Mucosa of descending colon (tissue), 3 donors: ENCODE measurements around the gene LRRC8B. TPM values are rescaled to one million over a fixed set of nuclear protein-coding genes. Genes with fewer than 3 reads are reported as not detected.
"Not testable (repeated sequence)": the region's sequence is repeated elsewhere in the genome, so short reads cannot be mapped to it uniquely, and the experiment has no call there.

ENCODE experiments used
- ATAC-seq: fragments of 200-7000 bp; cut with Tn5 transposase; one replicate; pipeline ENCODE4 v1.9.1; 2020; ENCODE audit warnings: mild to moderate bottlenecking, moderate library complexity
- DNase-seq, 3 donors: peaks; one replicate each; pipeline ENCODE4 v3.0.0-alpha.2; 2020
- H3K36me3 ChIP-seq: fragments of 200-600 bp; one replicate; pipeline ENCODE4 v1.8.0; 2021; ENCODE audit warnings: low read depth, mild to moderate bottlenecking
- H3K4me1 ChIP-seq: fragments of 200-600 bp; one replicate; pipeline ENCODE4 v1.8.0; 2021; ENCODE audit warnings: low read depth, mild to moderate bottlenecking
- H3K4me3 ChIP-seq: fragments of 200-600 bp; one replicate; pipeline ENCODE4 v1.8.0; 2021; ENCODE audit warnings: mild to moderate bottlenecking
- H3K9me3 ChIP-seq: fragments of 200-600 bp; one replicate; pipeline ENCODE4 v1.8.0; 2021; ENCODE audit warnings: mild to moderate bottlenecking
- intact Hi-C, 2 donors: fragments of 100-400 bp; cut with DNase I in 1 of 2; cut with micrococcal nuclease in 1 of 2; formaldehyde crosslinking; loops; one replicate each; pipeline versions ENCODE4 v1.11.0 to v1.11.1; 2022; cut with DNase I, micrococcal nuclease
- total RNA-seq, 3 donors: library from RNA; stranded (reverse); fragmentation: NEBNext Ultra II Directional in 2 of 3; extraction: Animal tissue kit (Norgen Biotek cat#: 25700) in 2 of 3; gene quantifications; one replicate each; pipeline versions ENCODE4 v1.2.1 to v1.2.4, GENCODE V29; 2021 to 2023
- TF ChIP-seq, protein P1 (sequence below): fragments of 200-600 bp; IDR thresholded peaks from one replicate; pipeline ENCODE4 v1.8.0; 2022; ENCODE audit warnings: antibody characterized with exemption, mild to moderate bottlenecking
- donor health status: DM: no; HTN: no; CAD: no; lungs with moderate emphysema.
- donor health status: DM: no; HTN: no; CAD: no.
- donor health status: DM: no; HTN: yes; CAD: no.

LRRC8B gene
- total RNA-seq, 3 donors from 2014 or later = 11.2 to 16.1 (median 11.6) TPM

DNA sequence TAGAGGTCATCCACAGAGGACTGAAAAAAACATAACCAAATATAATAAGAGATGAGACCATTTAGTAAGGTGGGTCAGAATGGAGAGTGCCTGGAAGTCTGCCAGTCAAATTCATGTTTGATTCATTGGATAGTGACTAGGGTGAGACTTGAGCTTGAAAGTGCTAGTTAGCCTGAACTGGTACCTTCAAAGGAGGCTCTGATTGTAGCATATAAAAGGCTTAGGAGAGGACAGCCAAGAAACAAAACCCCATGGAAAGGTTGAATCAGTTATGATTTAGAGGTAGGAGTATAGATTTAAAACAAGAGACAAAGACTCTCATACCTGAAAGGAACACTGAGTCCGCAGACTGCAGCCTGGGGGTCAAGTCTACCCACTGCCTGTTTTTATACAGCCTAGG is 63.9 kb downstream of the LRRC8B start:
- H3K4me3 ChIP-seq = no peak overlapping the region
- TF ChIP-seq, protein P1, sequence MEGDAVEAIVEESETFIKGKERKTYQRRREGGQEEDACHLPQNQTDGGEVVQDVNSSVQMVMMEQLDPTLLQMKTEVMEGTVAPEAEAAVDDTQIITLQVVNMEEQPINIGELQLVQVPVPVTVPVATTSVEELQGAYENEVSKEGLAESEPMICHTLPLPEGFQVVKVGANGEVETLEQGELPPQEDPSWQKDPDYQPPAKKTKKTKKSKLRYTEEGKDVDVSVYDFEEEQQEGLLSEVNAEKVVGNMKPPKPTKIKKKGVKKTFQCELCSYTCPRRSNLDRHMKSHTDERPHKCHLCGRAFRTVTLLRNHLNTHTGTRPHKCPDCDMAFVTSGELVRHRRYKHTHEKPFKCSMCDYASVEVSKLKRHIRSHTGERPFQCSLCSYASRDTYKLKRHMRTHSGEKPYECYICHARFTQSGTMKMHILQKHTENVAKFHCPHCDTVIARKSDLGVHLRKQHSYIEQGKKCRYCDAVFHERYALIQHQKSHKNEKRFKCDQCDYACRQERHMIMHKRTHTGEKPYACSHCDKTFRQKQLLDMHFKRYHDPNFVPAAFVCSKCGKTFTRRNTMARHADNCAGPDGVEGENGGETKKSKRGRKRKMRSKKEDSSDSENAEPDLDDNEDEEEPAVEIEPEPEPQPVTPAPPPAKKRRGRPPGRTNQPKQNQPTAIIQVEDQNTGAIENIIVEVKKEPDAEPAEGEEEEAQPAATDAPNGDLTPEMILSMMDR = no peak
- H3K9me3 ChIP-seq = no peaks in the 10 kb centered on the region
- ATAC-seq (no peak), DNase-seq (no peak)
- intact Hi-C loops = no loop called here
- no peaks in the 10 kb centered on the region for H3K4me1 ChIP-seq
- no peaks in the 10 kb centered on the region for H3K36me3 ChIP-seq

DNA sequence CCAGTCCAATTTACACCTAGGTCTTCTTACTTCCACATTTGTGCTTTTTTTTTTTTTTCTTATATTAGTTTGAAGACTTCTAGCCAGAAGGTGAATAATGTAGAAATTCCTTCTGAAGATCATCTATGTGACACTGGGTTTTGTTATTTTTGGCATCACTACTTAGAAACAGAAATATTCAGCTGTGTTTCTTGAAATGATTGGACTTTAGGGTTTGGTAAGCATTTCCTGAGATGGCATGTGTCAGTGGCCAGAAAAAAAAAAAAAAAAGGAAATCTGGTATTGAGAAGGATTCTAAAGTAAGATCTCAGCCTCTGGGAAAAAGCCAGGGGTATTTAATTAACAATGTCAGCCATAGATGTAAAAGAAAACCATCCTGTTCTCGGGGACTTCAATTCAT is 64.9 kb downstream of the LRRC8B start:
- ATAC-seq (no peak), DNase-seq (no peak)
- TF ChIP-seq, protein P1 = no peak
- Histone ChIP-seq H3K4me1 (no peaks in the 10 kb centered on the region), H3K36me3 (no peaks in the 10 kb centered on the region), H3K9me3 (no peaks in the 10 kb centered on the region), H3K4me3 (no peak overlapping the region)
- intact Hi-C loops = no loop called here

DNA sequence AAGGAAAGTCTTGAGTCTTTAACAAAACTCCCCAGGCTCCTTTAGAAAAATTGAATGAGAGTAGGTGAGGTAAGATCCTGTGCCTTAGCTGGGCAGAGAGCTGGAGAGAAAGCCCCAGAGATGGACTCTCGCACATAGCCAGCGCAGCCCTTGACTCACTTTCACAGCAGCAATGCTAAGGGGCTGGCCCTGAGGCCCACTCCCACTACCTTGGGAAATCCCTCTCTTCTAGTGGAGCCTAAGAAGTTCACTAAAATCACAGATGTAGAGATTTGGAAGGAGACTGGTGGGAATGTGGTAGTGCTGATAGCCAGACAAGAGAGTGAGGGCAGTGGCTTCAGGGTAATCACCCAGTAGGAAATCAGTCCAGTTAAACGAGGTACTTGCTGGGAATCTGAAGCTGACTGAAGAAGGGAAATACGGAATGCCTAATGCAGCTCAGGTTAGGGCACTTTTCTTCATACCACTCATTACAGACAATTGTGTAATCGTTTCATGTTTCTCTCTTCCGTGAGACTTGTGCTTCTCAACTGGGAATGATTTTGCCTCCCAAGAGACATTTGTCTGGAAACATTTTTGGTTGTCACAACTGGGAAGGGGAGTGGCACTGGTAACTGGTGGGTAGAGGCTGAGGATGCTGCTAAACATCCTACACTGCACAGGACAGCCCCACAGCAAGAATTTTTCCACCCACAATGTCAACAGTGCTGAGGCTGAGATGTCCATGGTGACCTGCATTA is 65.9 kb downstream of the LRRC8B start:
- no peaks in the 10 kb centered on the region for H3K36me3 ChIP-seq
- no peaks in the 10 kb centered on the region for H3K9me3 ChIP-seq
- no peaks in the 10 kb centered on the region for H3K4me1 ChIP-seq
- TF ChIP-seq, protein P1 = no peak
- DNase-seq = no peak
- no peak for ATAC-seq
- intact Hi-C loops = no loop called here
- no peak overlapping the region for H3K4me3 ChIP-seq

DNA sequence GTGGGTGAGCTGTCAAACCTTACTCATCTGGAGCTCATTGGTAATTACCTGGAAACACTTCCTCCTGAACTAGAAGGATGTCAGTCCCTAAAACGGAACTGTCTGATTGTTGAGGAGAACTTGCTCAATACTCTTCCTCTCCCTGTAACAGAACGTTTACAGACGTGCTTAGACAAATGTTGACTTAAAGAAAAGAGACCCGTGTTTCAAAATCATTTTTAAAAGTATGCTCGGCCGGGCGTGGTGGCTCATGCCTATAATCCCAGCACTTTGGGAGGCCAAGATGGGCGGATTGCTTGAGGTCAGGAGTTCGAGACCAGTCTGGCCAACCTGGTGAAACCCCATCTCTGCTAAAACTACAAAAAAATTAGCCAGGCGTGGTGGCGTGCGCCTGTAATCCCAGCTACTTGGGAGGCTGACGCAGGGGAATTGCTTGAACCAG is 68.3 kb downstream of the LRRC8B start:
- H3K36me3 ChIP-seq, H3K4me3 ChIP-seq, intact Hi-C loops, H3K9me3 ChIP-seq, H3K4me1 ChIP-seq, DNase-seq: not testable (repeated sequence)
- peak; percentile 31 for ATAC-seq

DNA sequence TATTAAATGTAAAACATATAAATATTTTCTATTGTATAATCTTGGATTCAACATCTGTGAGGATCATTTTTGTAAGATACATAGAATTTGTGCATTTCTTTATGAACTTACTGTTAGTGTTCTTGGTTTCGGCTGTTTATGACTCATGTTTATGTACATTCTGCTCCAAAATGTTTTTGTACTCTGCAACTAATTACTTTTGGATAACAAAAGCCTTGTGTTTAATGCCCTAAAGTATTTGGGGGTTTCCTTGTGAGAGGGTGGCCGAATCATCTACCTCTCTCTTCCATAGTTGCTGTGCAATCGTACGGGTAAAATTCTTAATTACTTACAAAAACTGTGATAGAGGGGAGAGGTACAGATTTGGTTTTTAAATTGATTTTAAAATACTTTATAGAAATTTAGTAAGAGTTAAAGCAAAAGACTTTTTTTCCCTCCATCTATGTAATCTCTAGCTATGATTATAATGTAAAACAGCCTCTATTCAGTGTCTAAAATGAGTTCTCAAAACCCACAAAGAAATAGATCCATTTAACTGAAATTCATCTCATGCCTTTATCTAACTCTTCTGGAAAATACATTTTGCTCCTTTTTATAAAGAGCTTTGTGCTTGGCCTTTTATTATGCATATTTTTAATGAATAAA is 69.6 kb downstream of the LRRC8B start:
- ATAC-seq (no peak), DNase-seq (no peak)
- intact Hi-C loops = no loop called here
- Histone ChIP-seq H3K4me1 (no peaks in the 10 kb centered on the region), H3K4me3 (no peak overlapping the region), H3K36me3 (no peaks in the 10 kb centered on the region), H3K9me3 (no peaks in the 10 kb centered on the region)
- TF ChIP-seq, protein P1 = no peak

DNA sequence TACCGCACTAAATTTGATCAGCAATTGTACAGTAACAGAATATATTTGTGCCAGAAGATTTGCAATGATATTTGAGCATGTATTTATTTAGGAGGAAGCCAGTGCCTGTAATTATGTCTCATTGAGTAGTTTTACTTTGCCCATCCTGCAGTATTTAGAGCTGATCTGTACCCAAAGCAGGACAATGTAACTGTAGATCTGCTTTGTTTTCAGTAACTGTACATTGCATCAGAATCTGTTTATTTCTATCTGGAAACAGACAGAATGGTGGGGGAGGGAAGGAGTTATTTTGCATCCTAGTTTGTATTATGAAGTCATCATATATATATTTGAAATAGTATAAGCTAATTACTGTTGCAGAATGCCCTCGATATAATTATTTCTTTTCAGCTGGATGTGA is 72.1 kb downstream of the LRRC8B start:
- TF ChIP-seq, protein P1 = no peak
- no peaks in the 10 kb centered on the region for H3K4me1 ChIP-seq
- ATAC-seq = no peak
- intact Hi-C loops = no loop called here
- no peak overlapping the region for H3K4me3 ChIP-seq
- no peak for DNase-seq
- no peaks in the 10 kb centered on the region for H3K36me3 ChIP-seq
- no peaks in the 10 kb centered on the region for H3K9me3 ChIP-seq
